ENCODE results near the gene CCNG1.

GRCh38 chr5:163407034-163407655 lies 30.2 kb upstream of the CCNG1 start:
- no peak for TF ChIP-seq CTCF (IDR thresholded peaks at IDR 0.05)
- TF ChIP-seq POLR2A (IDR thresholded peaks at IDR 0.05) = no peak

Measured in esophagus squamous epithelium (tissue), 4 donors.